IPS-20b (cell line): Measurements from ENCODE around the gene CSMD2.

Experiments used
- H3K27ac ChIP-seq: one replicate; pipeline ENCODE4 v1.5.1; 2013; ENCODE audit warnings: low read length
- H3K27me3 ChIP-seq: 2 replicates; pipeline ENCODE4 v1.6.1; 2013; ENCODE audit warnings: mild to moderate bottlenecking, low read length, inconsistent platforms; ENCODE audit not compliant: insufficient read depth
- H3K36me3 ChIP-seq: 2 replicates; pipeline ENCODE4 v1.6.1; 2013; ENCODE audit warnings: low read depth, mild to moderate bottlenecking, inconsistent platforms, low read length, moderate library complexity; ENCODE audit not compliant: insufficient read depth
- H3K4me1 ChIP-seq: 2 replicates; pipeline ENCODE4 v1.6.1; 2013; ENCODE audit warnings: mild to moderate bottlenecking, control low read depth, inconsistent platforms, low read length, moderate library complexity; ENCODE audit not compliant: insufficient read depth
- H3K4me3 ChIP-seq: 2 replicates; pipeline ENCODE4 v1.5.1; 2013; ENCODE audit warnings: mild to moderate bottlenecking, low read length, inconsistent platforms
- H3K9ac ChIP-seq: 2 replicates; pipeline ENCODE4 v1.6.1; 2013; ENCODE audit warnings: low read depth, mild to moderate bottlenecking, inconsistent platforms, low read length, moderate library complexity
- H3K9me3 ChIP-seq: 2 replicates; pipeline ENCODE4 v1.6.1; 2013; ENCODE audit warnings: mild to moderate bottlenecking, low read depth, low read length, inconsistent platforms; ENCODE audit not compliant: insufficient read depth

CSMD2 gene

GRCh38 chr1:33820804-33821203 is 344.2 kb downstream of the CSMD2 start:
- H3K27ac ChIP-seq, result no peak overlapping the region
- no peak overlapping the region for H3K4me3 ChIP-seq
- no peaks in the 10 kb centered on the region for H3K4me1 ChIP-seq
- H3K36me3 ChIP-seq, result peaks cover 3% of the 10 kb centered on the region; the same call in 1 of the 2 replicates
- H3K9ac ChIP-seq, result no peak overlapping the region
- no peaks in the 10 kb centered on the region for H3K27me3 ChIP-seq
- no peaks in the 10 kb centered on the region for H3K9me3 ChIP-seq

GRCh38 chr1:33819913-33820311 is 345.1 kb downstream of the CSMD2 start:
- no peaks in the 10 kb centered on the region for H3K4me1 ChIP-seq
- no peak overlapping the region for H3K4me3 ChIP-seq
- no peaks in the 10 kb centered on the region for H3K27me3 ChIP-seq
- H3K9me3 ChIP-seq, result no peaks in the 10 kb centered on the region
- no peak overlapping the region for H3K9ac ChIP-seq
- no peaks in the 10 kb centered on the region; the same call in 1 of the 2 replicates for H3K36me3 ChIP-seq
- H3K27ac ChIP-seq, result no peak overlapping the region

- H3K9ac ChIP-seq, result no peak overlapping the region
- H3K27me3 ChIP-seq, result no peaks in the 10 kb centered on the region
- no peak overlapping the region for H3K27ac ChIP-seq
- H3K36me3 ChIP-seq, result no peaks in the 10 kb centered on the region; the same call in 1 of the 2 replicates
- no peaks in the 10 kb centered on the region for H3K9me3 ChIP-seq
- no peaks in the 10 kb centered on the region for H3K4me1 ChIP-seq
- H3K4me3 ChIP-seq, result no peak overlapping the region
Measured at GRCh38 chr1:33819290-33819912, 345.6 kb downstream of the CSMD2 start.

- no peaks in the 10 kb centered on the region for H3K4me1 ChIP-seq
- no peaks in the 10 kb centered on the region; the same call in 1 of the 2 replicates for H3K36me3 ChIP-seq
- H3K9me3 ChIP-seq, result no peaks in the 10 kb centered on the region
- H3K27ac ChIP-seq, result no peak overlapping the region
- H3K4me3 ChIP-seq, result no peak overlapping the region
- H3K9ac ChIP-seq, result no peak overlapping the region
- no peaks in the 10 kb centered on the region for H3K27me3 ChIP-seq
Measured at GRCh38 chr1:33818071-33818470, 347.0 kb downstream of the CSMD2 start.

- H3K4me3 ChIP-seq, result no peak overlapping the region
- no peaks in the 10 kb centered on the region for H3K4me1 ChIP-seq
- no peaks in the 10 kb centered on the region; the same call in 1 of the 2 replicates for H3K36me3 ChIP-seq
- no peak overlapping the region for H3K9ac ChIP-seq
- H3K27ac ChIP-seq, result no peak overlapping the region
- no peaks in the 10 kb centered on the region for H3K27me3 ChIP-seq
- no peaks in the 10 kb centered on the region for H3K9me3 ChIP-seq
Measured at GRCh38 chr1:33815061-33815460, 350.0 kb downstream of the CSMD2 start.

- H3K27me3 ChIP-seq, result no peaks in the 10 kb centered on the region
- H3K36me3 ChIP-seq, result no peaks in the 10 kb centered on the region; the same call in 1 of the 2 replicates
- no peaks in the 10 kb centered on the region for H3K4me1 ChIP-seq
- no peak overlapping the region for H3K9ac ChIP-seq
- H3K9me3 ChIP-seq, result peaks cover under 1% of the 10 kb centered on the region; the same call in 1 of the 2 replicates
- H3K4me3 ChIP-seq, result no peak overlapping the region
- no peak overlapping the region for H3K27ac ChIP-seq
Measured at GRCh38 chr1:33814166-33814565, 350.9 kb downstream of the CSMD2 start.

GRCh38 chr1:33810571-33810970 is 354.5 kb downstream of the CSMD2 start:
- H3K27me3 ChIP-seq, result no peaks in the 10 kb centered on the region
- no peaks in the 10 kb centered on the region; the same call in 1 of the 2 replicates for H3K4me1 ChIP-seq
- no peak overlapping the region for H3K4me3 ChIP-seq
- H3K9ac ChIP-seq, result no peak overlapping the region
- no peaks in the 10 kb centered on the region; the same call in 1 of the 2 replicates for H3K36me3 ChIP-seq
- H3K9me3 ChIP-seq, result peaks cover 3% of the 10 kb centered on the region; the same call in 1 of the 2 replicates
- no peak overlapping the region for H3K27ac ChIP-seq

GRCh38 chr1:33805988-33806387 is 359.0 kb downstream of the CSMD2 start:
- peaks cover 5% of the 10 kb centered on the region for H3K36me3 ChIP-seq
- H3K27me3 ChIP-seq, result no peaks in the 10 kb centered on the region
- H3K4me1 ChIP-seq, result no peaks in the 10 kb centered on the region; the same call in 1 of the 2 replicates
- no peak overlapping the region for H3K9ac ChIP-seq
- no peak overlapping the region for H3K27ac ChIP-seq
- H3K4me3 ChIP-seq, result no peak overlapping the region
- H3K9me3 ChIP-seq, result peaks cover 3% of the 10 kb centered on the region; the same call in 1 of the 2 replicates

GRCh38 chr1:33802268-33802667 is 362.8 kb downstream of the CSMD2 start:
- H3K27ac ChIP-seq, result no peak overlapping the region
- peaks cover 5% of the 10 kb centered on the region for H3K36me3 ChIP-seq
- no peaks in the 10 kb centered on the region; the same call in 1 of the 2 replicates for H3K4me1 ChIP-seq

GRCh38 chr1:33797849-33798248 is 367.2 kb downstream of the CSMD2 start:
- Histone ChIP-seq H3K36me3 (peaks cover 6% of the 10 kb centered on the region; the same call in 1 of the 2 replicates), H3K9ac (no peak overlapping the region), H3K9me3 (no peaks in the 10 kb centered on the region), H3K4me3 (no peak overlapping the region), H3K4me1 (no peaks in the 10 kb centered on the region), H3K27me3 (no peaks in the 10 kb centered on the region), H3K27ac (no peak overlapping the region)

More at GRCh38 chr1:33802268-33802667, 362.8 kb downstream of the CSMD2 start:
- no peaks in the 10 kb centered on the region for H3K27me3 ChIP-seq
- no peak overlapping the region for H3K4me3 ChIP-seq
- no peaks in the 10 kb centered on the region for H3K9me3 ChIP-seq
- H3K9ac ChIP-seq, result no peak overlapping the region

GRCh38 chr1:33792651-33793050 is 372.4 kb downstream of the CSMD2 start:
- Histone ChIP-seq H3K36me3 (peaks cover 28% of the 10 kb centered on the region; the same call in 1 of the 2 replicates), H3K27me3 (no peaks in the 10 kb centered on the region), H3K27ac (no peak overlapping the region), H3K4me3 (no peak overlapping the region), H3K9ac (no peak overlapping the region), H3K9me3 (no peaks in the 10 kb centered on the region), H3K4me1 (no peaks in the 10 kb centered on the region)

- Histone ChIP-seq H3K27ac (no peak overlapping the region), H3K4me1 (no peaks in the 10 kb centered on the region), H3K9ac (no peak overlapping the region), H3K4me3 (no peak overlapping the region), H3K36me3 (peaks cover 32% of the 10 kb centered on the region; the same call in 1 of the 2 replicates), H3K27me3 (no peaks in the 10 kb centered on the region), H3K9me3 (no peaks in the 10 kb centered on the region)
Measured at GRCh38 chr1:33792216-33792615, 372.8 kb downstream of the CSMD2 start.
